AG09309 (cell line): ENCODE results near the gene PLCH2.

Experiments
- DNase-seq: peaks from one replicate; pipeline ENCODE4 v3.0.0-alpha.2; 2010; ENCODE audit warnings: low read depth
- H3K4me3 ChIP-seq: 2 replicates; pipeline ENCODE4 v1.5.1; 2011; ENCODE audit warnings: mild to moderate bottlenecking, low read depth, low read length, moderate library complexity; ENCODE audit not compliant: control insufficient read depth
- TF ChIP-seq, protein P1 (sequence below): IDR thresholded peaks from 2 replicates; pipeline ENCODE4 v1.5.1; 2011; ENCODE audit warnings: mild to moderate bottlenecking, low read depth, low read length, inconsistent platforms; ENCODE audit not compliant: insufficient read depth, control insufficient read depth; ENCODE audit errors: missing control alignments

PLCH2 gene

GRCh38 chr1:2480236-2480985 is 4.3 kb downstream of the PLCH2 start:
- no peak for DNase-seq
- H3K4me3 ChIP-seq, result no peak overlapping the region
- TF ChIP-seq, protein P1, sequence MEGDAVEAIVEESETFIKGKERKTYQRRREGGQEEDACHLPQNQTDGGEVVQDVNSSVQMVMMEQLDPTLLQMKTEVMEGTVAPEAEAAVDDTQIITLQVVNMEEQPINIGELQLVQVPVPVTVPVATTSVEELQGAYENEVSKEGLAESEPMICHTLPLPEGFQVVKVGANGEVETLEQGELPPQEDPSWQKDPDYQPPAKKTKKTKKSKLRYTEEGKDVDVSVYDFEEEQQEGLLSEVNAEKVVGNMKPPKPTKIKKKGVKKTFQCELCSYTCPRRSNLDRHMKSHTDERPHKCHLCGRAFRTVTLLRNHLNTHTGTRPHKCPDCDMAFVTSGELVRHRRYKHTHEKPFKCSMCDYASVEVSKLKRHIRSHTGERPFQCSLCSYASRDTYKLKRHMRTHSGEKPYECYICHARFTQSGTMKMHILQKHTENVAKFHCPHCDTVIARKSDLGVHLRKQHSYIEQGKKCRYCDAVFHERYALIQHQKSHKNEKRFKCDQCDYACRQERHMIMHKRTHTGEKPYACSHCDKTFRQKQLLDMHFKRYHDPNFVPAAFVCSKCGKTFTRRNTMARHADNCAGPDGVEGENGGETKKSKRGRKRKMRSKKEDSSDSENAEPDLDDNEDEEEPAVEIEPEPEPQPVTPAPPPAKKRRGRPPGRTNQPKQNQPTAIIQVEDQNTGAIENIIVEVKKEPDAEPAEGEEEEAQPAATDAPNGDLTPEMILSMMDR, result no peak

DNA sequence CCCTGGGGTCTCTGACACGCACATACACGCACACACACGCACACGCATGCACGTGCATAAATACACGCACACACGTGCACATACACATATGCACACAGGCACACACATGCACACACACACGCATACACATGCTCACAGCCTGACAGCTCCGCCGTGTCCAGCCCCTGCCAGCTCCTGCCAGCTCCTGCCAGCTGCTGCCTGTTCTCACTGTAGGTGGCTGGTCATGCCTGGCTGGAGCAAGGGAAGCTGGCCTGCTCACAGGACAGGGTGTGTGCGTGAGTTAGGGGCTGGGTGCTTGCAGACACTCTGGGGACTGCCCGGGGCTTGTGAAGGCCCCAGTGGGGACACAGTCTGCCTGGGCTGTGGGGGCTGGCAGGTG is 4.9 kb downstream of the PLCH2 start:
- H3K4me3 ChIP-seq, result no peak overlapping the region
- DNase-seq, result no peak
- TF ChIP-seq, protein P1, result no peak

DNA sequence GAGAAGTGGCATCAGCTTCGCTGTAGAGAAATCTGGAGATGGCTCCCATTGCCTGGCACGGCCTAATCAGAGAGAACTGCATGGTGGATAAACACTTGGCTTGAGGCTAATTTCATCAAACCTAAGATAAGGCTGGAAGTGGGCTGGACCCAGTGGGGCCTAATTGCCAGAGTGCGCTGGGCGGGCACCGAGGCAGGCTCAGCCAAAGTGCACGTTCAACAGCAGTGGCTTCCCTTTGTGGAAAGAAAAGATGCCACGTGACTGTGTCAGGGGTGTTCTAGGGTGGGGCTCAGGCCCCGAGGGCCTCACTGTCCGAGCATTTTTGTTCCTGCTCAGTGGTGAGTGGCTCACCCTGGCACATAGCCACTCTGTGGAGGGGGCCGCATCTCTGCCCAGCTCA is 5.8 kb downstream of the PLCH2 start:
- TF ChIP-seq, protein P1, result no peak
- DNase-seq, result no peak

DNA sequence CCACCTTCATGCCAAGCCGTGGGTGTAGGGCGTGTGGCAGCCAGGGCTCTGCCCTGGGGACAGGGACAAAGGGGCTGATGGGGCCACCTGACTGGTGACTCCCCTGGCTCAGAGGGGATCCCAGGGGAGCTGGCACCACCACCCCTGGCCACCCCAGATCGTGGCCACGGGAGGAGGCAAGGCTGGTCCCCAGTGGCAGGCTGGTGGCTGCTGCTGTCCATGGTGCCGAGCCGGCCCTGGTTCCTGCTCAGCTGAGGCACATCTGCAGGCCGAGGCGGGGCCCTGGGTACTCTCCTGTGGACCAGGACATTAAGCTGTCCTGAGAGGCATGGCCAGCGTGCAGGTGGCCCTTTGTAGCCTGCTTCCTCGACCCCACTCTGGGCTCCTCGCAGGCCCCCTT is 6.5 kb downstream of the PLCH2 start:
- TF ChIP-seq, protein P1, result no peak
- no peak overlapping the region for H3K4me3 ChIP-seq
- no peak for DNase-seq

More for the DNA sequence above, 5.8 kb downstream of the PLCH2 start:
- no peak overlapping the region for H3K4me3 ChIP-seq

GRCh38 chr1:2483026-2483425 is 6.9 kb downstream of the PLCH2 start:
- no peak overlapping the region for H3K4me3 ChIP-seq
- TF ChIP-seq, protein P1, result no peak
- DNase-seq, result no peak

DNA sequence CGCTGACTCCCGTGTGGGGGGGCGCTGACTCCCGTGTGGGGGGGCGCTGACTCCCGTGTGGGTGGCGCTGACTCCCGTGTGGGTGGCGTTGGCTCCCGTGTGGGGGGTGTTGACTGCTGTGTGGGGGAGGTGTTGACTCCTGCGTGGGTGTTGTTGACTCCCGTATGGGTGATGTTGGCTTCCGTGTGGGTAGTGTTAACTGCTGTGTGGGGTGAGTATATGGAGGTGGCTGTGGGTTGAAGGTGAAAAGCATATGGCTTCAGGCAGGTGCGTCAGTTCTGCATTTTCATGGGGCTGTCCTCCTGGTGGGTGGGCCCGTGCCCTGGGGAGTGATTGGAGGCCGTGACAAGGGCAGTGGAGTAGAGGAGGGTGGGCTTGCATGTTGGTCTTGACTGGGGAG is 7.9 kb downstream of the PLCH2 start:
- TF ChIP-seq, protein P1, result no peak
- H3K4me3 ChIP-seq, result no peak overlapping the region
- no peak for DNase-seq
